OCI-LY3 (cell line): ENCODE measurements around the gene C5orf24.

Experiments
- EZH2phosphoT487 ChIP-seq: fragments of 200-600 bp; shearing (Covaris generic); IDR thresholded peaks from 2 replicates; pipeline ENCODE4 v1.6.1; 2018; ENCODE audit warnings: antibody characterized with exemption, mixed run types, low read depth
- TF ChIP-seq, protein P1 (sequence below): fragments of 200-600, 300-600 bp; sonication (generic); IDR thresholded peaks from 2 replicates; pipeline ENCODE4 v1.5.1; 2014; ENCODE audit warnings: antibody characterized with exemption, low read length, low read depth

DNA sequence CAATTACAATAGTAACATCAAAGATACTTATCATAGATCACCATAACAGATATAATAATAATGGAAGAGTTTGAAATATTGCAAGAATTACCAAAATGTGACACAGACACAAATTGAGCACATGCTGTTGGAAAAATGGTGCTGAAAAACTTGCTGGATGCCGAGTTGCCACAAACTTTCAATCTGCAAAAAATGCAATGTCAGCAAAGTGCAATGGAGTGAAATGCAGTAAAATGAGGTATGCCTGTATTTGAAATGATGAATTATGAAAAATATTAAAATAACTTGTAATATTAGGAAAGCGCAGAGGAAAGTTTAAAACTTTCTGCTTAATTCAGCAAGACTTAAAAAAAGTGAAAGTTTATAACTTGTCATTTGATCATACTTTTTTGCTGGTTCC lies 47.2 kb downstream of the C5orf24 start:
- no peak for TF ChIP-seq EZH2phosphoT487
- TF ChIP-seq, protein P1, sequence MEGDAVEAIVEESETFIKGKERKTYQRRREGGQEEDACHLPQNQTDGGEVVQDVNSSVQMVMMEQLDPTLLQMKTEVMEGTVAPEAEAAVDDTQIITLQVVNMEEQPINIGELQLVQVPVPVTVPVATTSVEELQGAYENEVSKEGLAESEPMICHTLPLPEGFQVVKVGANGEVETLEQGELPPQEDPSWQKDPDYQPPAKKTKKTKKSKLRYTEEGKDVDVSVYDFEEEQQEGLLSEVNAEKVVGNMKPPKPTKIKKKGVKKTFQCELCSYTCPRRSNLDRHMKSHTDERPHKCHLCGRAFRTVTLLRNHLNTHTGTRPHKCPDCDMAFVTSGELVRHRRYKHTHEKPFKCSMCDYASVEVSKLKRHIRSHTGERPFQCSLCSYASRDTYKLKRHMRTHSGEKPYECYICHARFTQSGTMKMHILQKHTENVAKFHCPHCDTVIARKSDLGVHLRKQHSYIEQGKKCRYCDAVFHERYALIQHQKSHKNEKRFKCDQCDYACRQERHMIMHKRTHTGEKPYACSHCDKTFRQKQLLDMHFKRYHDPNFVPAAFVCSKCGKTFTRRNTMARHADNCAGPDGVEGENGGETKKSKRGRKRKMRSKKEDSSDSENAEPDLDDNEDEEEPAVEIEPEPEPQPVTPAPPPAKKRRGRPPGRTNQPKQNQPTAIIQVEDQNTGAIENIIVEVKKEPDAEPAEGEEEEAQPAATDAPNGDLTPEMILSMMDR, result no peak
